Measurements from ENCODE around the gene SMPD3. TPM values are rescaled to one million over a fixed set of nuclear protein-coding genes. Genes with fewer than 3 reads are reported as not detected.

SMPD3 gene
- total and polyA plus RNA-seq, 4 donors: 1.7 to 13.9 (median 5.0) TPM

DNA sequence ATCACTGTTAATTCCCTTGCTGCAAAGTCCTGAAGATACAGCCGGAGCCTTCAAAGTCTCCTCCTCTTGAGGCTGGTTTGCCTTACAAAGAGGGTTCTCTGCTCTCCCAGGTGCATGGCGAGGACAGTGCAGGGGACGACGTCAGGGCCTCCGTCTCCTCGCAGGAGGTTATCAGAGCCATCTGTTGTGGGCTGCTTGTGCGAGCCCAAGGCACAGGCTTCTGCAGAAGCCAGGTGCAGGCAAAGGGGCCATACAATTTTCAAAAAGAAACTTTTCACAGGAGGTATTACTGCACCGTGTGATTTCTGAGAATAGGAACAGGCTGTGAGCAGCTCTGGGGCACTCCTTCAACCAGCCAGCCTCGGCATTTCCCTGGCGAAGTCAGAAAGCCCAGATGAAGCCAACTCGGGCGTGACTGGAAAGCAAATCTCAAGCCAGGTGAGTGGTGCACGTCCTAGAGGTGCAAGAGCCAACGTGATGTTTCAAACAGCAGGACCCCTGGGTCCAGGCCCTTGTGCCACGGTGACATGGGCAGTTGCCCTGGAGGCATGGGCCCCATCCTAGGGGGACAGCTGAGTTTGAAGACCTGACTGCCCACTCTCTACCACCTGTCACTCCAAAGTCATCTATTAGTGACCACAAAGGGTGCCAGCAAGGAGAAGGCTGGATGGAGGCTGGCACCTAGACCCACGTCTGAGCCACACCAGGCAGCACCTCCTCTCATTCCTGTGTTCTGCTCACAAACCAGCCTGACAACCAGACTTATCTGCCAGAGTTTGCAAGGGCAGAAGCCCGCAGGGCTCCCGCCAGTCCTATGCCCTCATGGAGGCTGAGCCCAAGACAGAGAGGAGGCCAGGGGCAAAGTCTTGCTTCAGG is 68.6 kb downstream of the SMPD3 start:
- Histone ChIP-seq H3K9me3 (ENCODE audit: control insufficient read depth in 4 of 4, insufficient read depth in 3 of 4, low read length in 3 of 4) (no peaks in the 10 kb centered on the region), H3K36me3 (ENCODE audit: control insufficient read depth in 4 of 4, insufficient read depth in 4 of 4, low read length in 4 of 4) (no peaks in the 10 kb centered on the region), H3K27me3 (ENCODE audit: control insufficient read depth in 3 of 3, insufficient read depth in 3 of 3, low read length in 2 of 3) (no peaks in the 10 kb centered on the region), H3K4me1 (ENCODE audit: control insufficient read depth in 5 of 5, insufficient read depth in 5 of 5, low read length in 5 of 5) (peaks cover 0 to 4% (median 0%) of the 10 kb centered on the region in 5 donors), H3K4me3 (no peak overlapping the region), H3K9ac (ENCODE audit: insufficient read depth in 1 of 2, low read length in 2 of 2) (no peak overlapping the region), H3K27ac (ENCODE audit: low read depth in 1 of 2, low read length in 1 of 2) (no peak overlapping the region)
- DNase-seq (no peak), ATAC-seq (ENCODE audit: insufficient read depth, low FRiP score) (no peak)
- WGBS, 2 donors: 84 to 85% methylated on average over 18 of the region's 18 CpGs
- TF ChIP-seq, protein P1, sequence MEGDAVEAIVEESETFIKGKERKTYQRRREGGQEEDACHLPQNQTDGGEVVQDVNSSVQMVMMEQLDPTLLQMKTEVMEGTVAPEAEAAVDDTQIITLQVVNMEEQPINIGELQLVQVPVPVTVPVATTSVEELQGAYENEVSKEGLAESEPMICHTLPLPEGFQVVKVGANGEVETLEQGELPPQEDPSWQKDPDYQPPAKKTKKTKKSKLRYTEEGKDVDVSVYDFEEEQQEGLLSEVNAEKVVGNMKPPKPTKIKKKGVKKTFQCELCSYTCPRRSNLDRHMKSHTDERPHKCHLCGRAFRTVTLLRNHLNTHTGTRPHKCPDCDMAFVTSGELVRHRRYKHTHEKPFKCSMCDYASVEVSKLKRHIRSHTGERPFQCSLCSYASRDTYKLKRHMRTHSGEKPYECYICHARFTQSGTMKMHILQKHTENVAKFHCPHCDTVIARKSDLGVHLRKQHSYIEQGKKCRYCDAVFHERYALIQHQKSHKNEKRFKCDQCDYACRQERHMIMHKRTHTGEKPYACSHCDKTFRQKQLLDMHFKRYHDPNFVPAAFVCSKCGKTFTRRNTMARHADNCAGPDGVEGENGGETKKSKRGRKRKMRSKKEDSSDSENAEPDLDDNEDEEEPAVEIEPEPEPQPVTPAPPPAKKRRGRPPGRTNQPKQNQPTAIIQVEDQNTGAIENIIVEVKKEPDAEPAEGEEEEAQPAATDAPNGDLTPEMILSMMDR (IDR thresholded peaks at IDR 0.05; ENCODE audit: control extremely low read depth, extremely low read depth): no peak

DNA sequence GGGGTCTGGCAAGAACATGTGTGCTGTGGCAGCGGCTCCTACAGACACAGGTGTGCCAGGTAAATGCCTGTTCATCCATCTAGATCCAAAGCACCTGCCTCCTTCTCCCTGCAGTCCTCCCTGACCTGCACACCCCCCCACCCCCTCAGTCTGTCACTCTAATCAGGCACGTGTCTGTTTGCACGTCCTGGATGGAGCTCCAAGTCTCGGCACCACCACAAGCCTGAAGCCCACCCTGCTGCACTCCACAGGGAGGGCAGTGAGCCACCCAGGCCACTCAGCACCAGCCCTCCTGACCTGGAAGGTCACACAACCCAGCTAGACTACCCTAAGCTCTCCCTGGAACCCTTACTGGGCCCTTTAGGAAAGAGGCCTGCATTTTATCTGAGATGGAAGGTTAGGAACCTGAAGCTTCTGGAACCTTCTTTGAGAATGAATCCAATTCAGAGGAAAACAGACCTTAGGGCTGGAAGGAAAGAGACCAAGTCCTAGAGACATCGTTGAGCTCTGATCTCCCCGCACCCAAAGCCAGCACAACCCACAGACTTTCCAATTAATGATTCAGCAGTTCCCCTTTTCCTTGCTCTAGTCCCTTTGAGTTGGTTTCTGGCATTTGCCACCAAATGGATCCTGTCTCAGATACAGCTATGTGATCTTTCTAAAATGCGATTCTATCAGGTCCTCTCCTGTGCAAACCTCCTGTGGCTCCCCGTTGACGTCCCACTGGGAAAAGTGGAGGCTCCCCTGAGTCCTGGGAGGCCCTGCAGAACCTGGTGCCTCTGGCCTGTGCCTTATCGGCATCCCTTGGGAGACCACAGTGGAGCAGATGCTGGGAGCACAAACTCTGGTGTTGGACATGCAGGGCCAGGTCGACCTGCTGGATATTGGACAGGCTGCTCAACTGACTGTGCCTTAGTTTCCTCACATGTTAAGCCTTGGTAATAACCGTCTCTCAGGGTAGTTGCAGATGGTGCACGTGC is 69.6 kb downstream of the SMPD3 start:
- H3K9ac ChIP-seq (ENCODE audit: insufficient read depth in 1 of 2, low read length in 2 of 2): no peak overlapping the region
- no peak overlapping the region for H3K4me3 ChIP-seq
- ATAC-seq (ENCODE audit: insufficient read depth, low FRiP score): no peak
- 81 to 83% methylated on average over 13 of the region's 13 CpGs for WGBS, 2 donors
- H3K4me1 ChIP-seq (ENCODE audit: control insufficient read depth in 5 of 5, insufficient read depth in 5 of 5, low read length in 5 of 5): peaks cover 0 to 4% (median 0%) of the 10 kb centered on the region in 5 donors
- H3K36me3 ChIP-seq (ENCODE audit: control insufficient read depth in 4 of 4, insufficient read depth in 4 of 4, low read length in 4 of 4): no peaks in the 10 kb centered on the region
- no peak for DNase-seq
- H3K27me3 ChIP-seq (ENCODE audit: control insufficient read depth in 3 of 3, insufficient read depth in 3 of 3, low read length in 2 of 3): no peaks in the 10 kb centered on the region
- TF ChIP-seq, protein P1 (IDR thresholded peaks at IDR 0.05; ENCODE audit: control extremely low read depth, extremely low read depth): no peak
- H3K9me3 ChIP-seq (ENCODE audit: control insufficient read depth in 4 of 4, insufficient read depth in 3 of 4, low read length in 3 of 4): no peaks in the 10 kb centered on the region
- H3K27ac ChIP-seq (ENCODE audit: low read depth in 1 of 2, low read length in 1 of 2): no peak overlapping the region

DNA sequence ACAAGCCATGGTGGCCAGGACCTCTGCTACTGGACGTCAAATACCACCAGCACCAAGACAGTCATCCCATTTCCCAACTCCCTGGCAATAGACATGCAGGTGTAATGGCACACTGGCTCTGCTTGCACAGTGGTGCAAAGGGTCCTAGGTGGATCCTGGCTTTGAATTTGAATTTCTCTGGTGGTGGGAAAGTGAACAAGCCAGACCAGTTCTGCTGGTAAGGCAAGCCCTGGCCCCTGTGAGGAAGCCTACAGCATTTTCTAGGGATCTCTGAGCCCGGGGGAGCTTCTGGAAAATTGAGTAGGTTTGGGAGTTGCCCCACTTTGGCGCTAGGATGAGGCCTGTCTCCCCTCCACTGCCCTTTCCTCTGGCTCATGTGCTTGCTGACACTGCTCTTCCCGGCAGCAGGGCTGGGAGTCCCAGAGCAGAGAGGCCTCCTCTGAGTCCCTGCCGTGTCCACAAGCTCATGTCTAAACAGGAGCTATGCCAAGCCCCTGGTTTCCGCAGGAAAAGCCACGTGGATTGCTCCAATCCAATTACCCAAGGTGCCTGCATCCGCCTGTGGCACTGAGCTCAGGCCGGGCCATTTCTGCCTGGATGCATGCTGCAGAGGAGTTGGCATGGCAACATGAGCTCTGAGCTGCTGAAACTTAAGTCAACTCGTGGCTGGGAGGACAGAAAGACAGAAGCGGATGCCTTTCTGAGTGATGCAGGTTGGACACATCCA is 70.5 kb downstream of the SMPD3 start:
- peaks cover 0 to 4% (median 0%) of the 10 kb centered on the region in 5 donors for H3K4me1 ChIP-seq (ENCODE audit: control insufficient read depth in 5 of 5, insufficient read depth in 5 of 5, low read length in 5 of 5)
- no peak overlapping the region for H3K27ac ChIP-seq (ENCODE audit: low read depth in 1 of 2, low read length in 1 of 2)
- no peaks in the 10 kb centered on the region for H3K36me3 ChIP-seq (ENCODE audit: control insufficient read depth in 4 of 4, insufficient read depth in 4 of 4, low read length in 4 of 4)
- no peak overlapping the region for H3K4me3 ChIP-seq
- no peaks in the 10 kb centered on the region for H3K27me3 ChIP-seq (ENCODE audit: control insufficient read depth in 3 of 3, insufficient read depth in 3 of 3, low read length in 2 of 3)
- TF ChIP-seq, protein P1 (IDR thresholded peaks at IDR 0.05; ENCODE audit: control extremely low read depth, extremely low read depth): no peak
- H3K9me3 ChIP-seq (ENCODE audit: control insufficient read depth in 4 of 4, insufficient read depth in 3 of 4, low read length in 3 of 4): no peaks in the 10 kb centered on the region
- no peak overlapping the region for H3K9ac ChIP-seq (ENCODE audit: insufficient read depth in 1 of 2, low read length in 2 of 2)
- DNase-seq: peak in 2 of 3 donors; percentile 18 to 38
- ATAC-seq (ENCODE audit: insufficient read depth, low FRiP score): no peak
- WGBS, 2 donors: 70 to 84% methylated on average over 11 of the region's 11 CpGs

Data from lung (tissue), 12 donors.